Sigmoid colon (tissue), 7 donors: Measurements from ENCODE around the gene C1QTNF4. TPM values are rescaled to one million over a fixed set of nuclear protein-coding genes. Genes with fewer than 3 reads are reported as not detected.
"Not testable (repeated sequence)": the region's sequence is repeated elsewhere in the genome, so short reads cannot be mapped to it uniquely, and the experiment has no call there.

Experiments used
- DNase-seq: peaks from one replicate; pipeline ENCODE4 v3.0.0-alpha.2; 2019
- H3K27ac ChIP-seq, 4 donors: fragments of 200-600 bp; sonication (generic); one replicate each; pipeline ENCODE4 v1.5.1; 2016 to 2019; ENCODE audit warnings: mild to moderate bottlenecking in 1 of 4
- H3K27me3 ChIP-seq, 3 donors: fragments of 200-600 bp; sonication (generic); one replicate each; pipeline ENCODE4 v1.5.1; 2019; ENCODE audit warnings: mild to moderate bottlenecking in 1 of 3
- H3K36me3 ChIP-seq, 4 donors: fragments of 200-600 bp; sonication (generic); one replicate each; pipeline ENCODE4 v1.5.1; 2016 to 2019
- H3K4me1 ChIP-seq, 4 donors: fragments of 200-600 bp; sonication (generic); one replicate each; pipeline ENCODE4 v1.5.1; 2017 to 2019
- H3K4me3 ChIP-seq, 4 donors: fragments of 200-600 bp; sonication (generic); one replicate each; pipeline ENCODE4 v1.5.1; 2017 to 2019; ENCODE audit warnings: mild to moderate bottlenecking in 2 of 4, moderate library complexity in 1 of 4
- H3K9me3 ChIP-seq, 4 donors: fragments of 200-600 bp in 3 of 4; sonication (generic) in 3 of 4; one replicate each; pipeline versions ENCODE4 v1.5.1 to v1.6.1; 2013 to 2019
- CTCF ChIP-seq, 4 experiments: fragments of 450-650 bp in 3 of 4; fragments of 200-600 bp in 1 of 4; IDR thresholded peaks; one replicate each; pipeline ENCODE4 v1.5.1; 2016 to 2019; ENCODE audit warnings: antibody characterized with exemption in 4 of 4, mild to moderate bottlenecking in 3 of 4, moderate library complexity in 2 of 4
- EP300 ChIP-seq, 4 donors: sonication (generic); formaldehyde crosslinking; IDR thresholded peaks; one replicate each; pipeline ENCODE4 v1.6.1; 2017; ENCODE audit warnings: antibody characterized with exemption in 4 of 4
- POLR2A ChIP-seq, 2 donors: fragments of 450-650 bp; IDR thresholded peaks; one replicate each; pipeline ENCODE4 v1.6.1; 2016; ENCODE audit warnings: antibody characterized with exemption in 2 of 2, mild to moderate bottlenecking in 2 of 2, moderate library complexity in 2 of 2
- POLR2AphosphoS5 ChIP-seq, 4 donors: sonication (generic); formaldehyde crosslinking; IDR thresholded peaks; one replicate each; pipeline ENCODE4 v1.6.1; 2017; ENCODE audit warnings: antibody characterized with exemption in 4 of 4
- WGBS, 2 donors: extraction: QIAGEN DNeasy Blood & Tissue Kit; methylation state at CpG; one replicate each; pipeline ENCODE4 v1.1.7; 2013; 5-methylcytosine and 5-hydroxymethylcytosine counted together
- intact Hi-C: fragments of 100-400 bp; cut with DNase I; formaldehyde crosslinking; loops from one replicate; pipeline ENCODE4 v1.15.1; 2023
- polyA plus RNA-seq, 3 donors: library from polyadenylated mRNA; stranded (reverse); fragments of 200-250 nt; gene quantifications; one replicate each; pipeline ENCODE4 v1.2.3, GENCODE V29; 2013
- total RNA-seq, 4 donors: library from RNA; depleted of rRNA; stranded (reverse); fragments of >200 nt; gene quantifications; one replicate each; pipeline ENCODE4 v1.1.0, GENCODE V29; 2016
- donor health status: healthy with polysubstance abuse.
- donor health status: Bipolar disorder and iron deficiency.
- donor health status: healthy.

The C1QTNF4 gene
- total and polyA plus RNA-seq, 7 donors, result 1.3 to 15.5 (median 6.2) TPM; not detected in 1

DNA sequence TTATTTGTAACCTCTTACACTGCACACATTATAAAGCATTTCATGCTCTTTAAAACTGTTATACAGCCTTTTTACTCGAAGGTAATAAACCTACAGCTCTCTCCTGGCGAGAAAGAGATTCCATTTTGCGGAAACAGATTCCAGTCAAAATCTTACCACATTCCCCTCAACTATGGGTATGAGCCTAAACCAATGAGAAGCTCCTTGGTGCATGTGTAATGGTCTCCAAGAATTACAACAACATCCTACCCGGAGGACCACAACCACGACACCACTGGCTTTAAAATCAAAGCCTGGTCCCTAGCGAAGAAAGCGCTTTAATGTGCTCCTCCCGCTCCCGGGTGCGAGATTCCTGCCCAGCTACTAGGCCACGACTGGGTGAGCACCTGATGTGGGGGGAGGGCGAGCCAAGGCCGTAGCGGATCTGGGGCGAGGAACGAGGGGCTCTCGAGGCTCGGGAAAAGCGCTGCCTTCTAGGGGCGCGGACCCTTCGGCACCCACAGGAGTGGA, 42.1 kb downstream of the C1QTNF4 start:
- peaks cover 0 to 57% (median 41%) of the 10 kb centered on the region in 4 donors for H3K4me1 ChIP-seq
- no peaks in the 10 kb centered on the region for H3K9me3 ChIP-seq
- H3K27me3 ChIP-seq, result no peaks in the 10 kb centered on the region
- H3K36me3 ChIP-seq, result no peaks in the 10 kb centered on the region
- 1 to 2% methylated on average over 22 of the region's 22 CpGs for WGBS, 2 donors
- DNase-seq, result peak; percentile 69
- intact Hi-C loops, result loop anchor here (2.0 to 5.0 kb wide), 3 partner anchors 35 to 125 kb away; partner anchors contain the start of gene PSMC3
- TF ChIP-seq POLR2A (IDR thresholded peaks at IDR 0.05) (no peak), CTCF (IDR thresholded peaks at IDR 0.05) (no peak), POLR2AphosphoS5 (IDR thresholded peaks at IDR 0.05) (no peak), EP300 (IDR thresholded peaks at IDR 0.05) (no peak)
- peak overlapping the region; percentile 85 to 97 (median 94) for H3K4me3 ChIP-seq
- H3K27ac ChIP-seq, result peak overlapping the region; percentile 87 to 95 (median 94)

GRCh38 chr11:47551086-47551485, 43.1 kb downstream of the C1QTNF4 start:
- no peak for TF ChIP-seq CTCF (IDR thresholded peaks at IDR 0.05)
- TF ChIP-seq EP300 (IDR thresholded peaks at IDR 0.05), result no peak
- TF ChIP-seq POLR2AphosphoS5 (IDR thresholded peaks at IDR 0.05), result no peak
- TF ChIP-seq POLR2A (IDR thresholded peaks at IDR 0.05), result no peak
- DNase-seq, result no peak
- peak overlapping the region in 3 of 4 donors; percentile 93 to 95 (median 94) for H3K27ac ChIP-seq
- no peaks in the 10 kb centered on the region for H3K36me3 ChIP-seq
- intact Hi-C loops, result loop anchor here (5.0 kb wide), 2 partner anchors 34 to 84 kb away; no protein-coding TSS in a partner anchor
- peaks cover 0 to 58% (median 42%) of the 10 kb centered on the region in 4 donors for H3K4me1 ChIP-seq
- H3K9me3 ChIP-seq, result no peaks in the 10 kb centered on the region
- H3K4me3 ChIP-seq, result peak overlapping the region in 1 of 4 donors; percentile 97
- no peaks in the 10 kb centered on the region for H3K27me3 ChIP-seq

DNA sequence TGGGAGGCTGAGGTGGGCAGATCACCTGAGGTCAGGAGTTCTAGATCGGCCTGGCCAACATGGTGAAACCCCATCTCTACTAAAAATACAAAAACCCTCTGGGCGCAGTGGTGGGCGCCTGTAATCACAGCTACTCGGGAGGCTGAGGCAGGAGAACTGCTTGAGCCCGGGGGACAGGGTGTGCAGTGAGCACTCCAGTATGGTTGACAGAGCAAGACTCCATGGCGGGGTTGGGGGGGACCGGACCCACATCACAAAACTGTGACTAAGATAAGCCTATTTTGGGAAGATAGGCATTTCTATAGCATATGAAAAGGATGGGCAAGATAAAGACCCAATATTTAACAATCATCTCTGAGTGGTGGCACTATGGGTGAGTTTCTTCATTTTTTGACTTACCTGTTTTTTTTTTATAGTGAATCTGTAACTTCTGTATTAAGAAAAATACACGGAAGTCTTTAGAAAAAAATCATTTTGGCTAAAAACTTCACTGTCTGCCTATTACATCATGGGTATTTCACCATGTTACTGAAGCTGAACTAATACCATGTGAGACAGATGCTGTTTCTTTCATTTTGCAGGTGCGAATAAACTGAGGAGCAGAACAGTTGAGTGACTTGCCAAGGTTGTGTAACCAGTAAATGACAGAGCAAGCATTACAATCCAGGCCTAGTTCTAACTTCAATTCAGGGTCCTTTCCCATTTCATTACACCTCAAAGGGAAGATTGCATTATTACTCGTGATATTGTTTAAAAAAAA, 43.7 kb downstream of the C1QTNF4 start:
- Histone ChIP-seq H3K4me1 (peaks cover 0 to 58% (median 42%) of the 10 kb centered on the region in 4 donors), H3K9me3 (no peaks in the 10 kb centered on the region), H3K36me3 (no peaks in the 10 kb centered on the region), H3K27me3 (no peaks in the 10 kb centered on the region), H3K27ac (peak overlapping the region in 2 of 4 donors; percentile 93 to 95), H3K4me3 (no peak overlapping the region)
- intact Hi-C loops, result loop anchor here (5.0 kb wide), 2 partner anchors 33 to 83 kb away; no protein-coding TSS in a partner anchor
- WGBS, 2 donors, result 76 to 82% methylated on average over 10 of the region's 10 CpGs
- no peak for DNase-seq
- no peak for TF ChIP-seq POLR2A (IDR thresholded peaks at IDR 0.05)
- no peak for TF ChIP-seq EP300 (IDR thresholded peaks at IDR 0.05)
- TF ChIP-seq POLR2AphosphoS5 (IDR thresholded peaks at IDR 0.05), result no peak

DNA sequence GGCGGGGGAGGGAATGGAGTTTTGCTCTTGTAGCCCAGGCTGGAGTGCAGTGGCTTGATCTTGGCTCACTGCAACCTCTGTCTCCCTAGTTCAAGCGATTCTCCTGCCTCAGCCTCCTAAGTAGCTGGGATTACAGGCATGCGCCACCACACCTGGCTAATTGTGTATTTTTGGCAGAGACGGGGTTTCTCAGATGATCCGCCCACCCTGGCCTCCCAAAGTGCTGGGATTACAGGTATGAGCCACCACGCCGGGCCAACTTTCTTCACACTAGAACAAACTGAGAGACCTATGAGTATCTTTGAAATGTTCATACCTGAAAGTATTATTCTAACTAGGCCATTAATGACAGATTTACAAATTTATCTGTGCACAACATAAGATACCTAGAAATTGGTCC, 47.9 kb downstream of the C1QTNF4 start:
- intact Hi-C loops, H3K9me3 ChIP-seq, H3K27me3 ChIP-seq, H3K4me3 ChIP-seq, H3K36me3 ChIP-seq, DNase-seq, H3K27ac ChIP-seq: not testable (repeated sequence)
- 95 to 96% methylated on average over 7 of the region's 7 CpGs for WGBS, 2 donors
- H3K4me1 ChIP-seq, result peaks cover 0 to 56% (median 42%) of the 10 kb centered on the region in 4 donors

DNA sequence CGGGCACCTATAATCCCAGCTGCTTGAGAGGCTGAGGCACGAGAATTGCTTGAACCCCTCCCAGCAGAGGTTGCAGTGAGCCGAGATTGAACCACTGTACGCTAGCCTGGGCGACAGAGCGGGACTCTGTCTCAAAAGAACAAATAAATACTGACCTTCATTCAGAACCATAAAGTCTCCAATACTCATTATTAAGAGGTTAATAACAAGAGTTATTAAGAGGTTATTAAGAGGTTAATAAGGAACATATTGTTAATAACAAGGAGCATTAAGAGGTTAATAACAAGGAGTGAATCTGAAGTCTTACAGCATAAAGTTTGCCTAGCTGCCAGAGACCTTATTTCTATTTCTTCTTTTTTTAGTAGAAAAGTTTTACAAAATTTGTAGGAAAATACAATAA, 48.9 kb downstream of the C1QTNF4 start:
- H3K36me3 ChIP-seq, result no peaks in the 10 kb centered on the region
- TF ChIP-seq CTCF (IDR thresholded peaks at IDR 0.05), result no peak
- TF ChIP-seq POLR2AphosphoS5 (IDR thresholded peaks at IDR 0.05), result no peak
- no peak for TF ChIP-seq EP300 (IDR thresholded peaks at IDR 0.05)
- no peak for TF ChIP-seq POLR2A (IDR thresholded peaks at IDR 0.05)
- peaks cover 0 to 56% (median 43%) of the 10 kb centered on the region in 4 donors for H3K4me1 ChIP-seq
- WGBS, 2 donors, result 97% methylated on average over 6 of the region's 6 CpGs
- intact Hi-C loops, result no loop called here
- no peak for DNase-seq
- no peak overlapping the region for H3K4me3 ChIP-seq
- no peak overlapping the region for H3K27ac ChIP-seq
- H3K27me3 ChIP-seq, result no peaks in the 10 kb centered on the region
- H3K9me3 ChIP-seq, result no peaks in the 10 kb centered on the region
